ENCODE results near the gene HTT-AS. TPM values are rescaled to one million over a fixed set of nuclear protein-coding genes. Genes with fewer than 3 reads are reported as not detected.

The HTT-AS gene
- not detected for total RNA-seq
- polyA plus RNA-seq, result not detected

DNA sequence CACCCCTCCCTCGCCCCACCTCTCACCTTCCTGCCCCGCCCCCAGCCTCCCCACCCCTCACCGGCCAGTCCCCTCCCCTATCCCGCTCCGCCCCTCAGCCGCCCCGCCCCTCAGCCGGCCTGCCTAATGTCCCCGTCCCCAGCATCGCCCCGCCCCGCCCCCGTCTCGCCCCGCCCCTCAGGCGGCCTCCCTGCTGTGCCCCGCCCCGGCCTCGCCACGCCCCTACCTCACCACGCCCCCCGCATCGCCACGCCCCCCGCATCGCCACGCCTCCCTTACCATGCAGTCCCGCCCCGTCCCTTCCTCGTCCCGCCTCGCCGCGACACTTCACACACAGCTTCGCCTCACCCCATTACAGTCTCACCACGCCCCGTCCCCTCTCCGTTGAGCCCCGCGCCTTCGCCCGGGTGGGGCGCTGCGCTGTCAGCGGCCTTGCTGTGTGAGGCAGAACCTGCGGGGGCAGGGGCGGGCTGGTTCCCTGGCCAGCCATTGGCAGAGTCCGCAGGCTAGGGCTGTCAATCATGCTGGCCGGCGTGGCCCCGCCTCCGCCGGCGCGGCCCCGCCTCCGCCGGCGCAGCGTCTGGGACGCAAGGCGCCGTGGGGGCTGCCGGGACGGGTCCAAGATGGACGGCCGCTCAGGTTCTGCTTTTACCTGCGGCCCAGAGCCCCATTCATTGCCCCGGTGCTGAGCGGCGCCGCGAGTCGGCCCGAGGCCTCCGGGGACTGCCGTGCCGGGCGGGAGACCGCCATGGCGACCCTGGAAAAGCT lies at the start of gene HTT-AS, which contains the start of gene HTT:
HTT-AS (minus strand) TSS at position 461 of the 768 bp plus-strand sequence.
HTT (plus strand) TSS at position 604 of the 768 bp plus-strand sequence; CDS start at position 749, 145 bp downstream.
- H3K9me3 ChIP-seq (ENCODE audit: low read length), result no peaks in the 10 kb centered on the region
- Mint-ChIP-seq H3K27me3 (peaks cover 0 to 2% of the 10 kb centered on the region in 2 donors), H3K4me1 (peaks cover 23 to 32% (median 29%) of the 10 kb centered on the region in 3 donors), H3K36me3 (peaks cover 0 to 4% (median 2%) of the 10 kb centered on the region in 3 donors), H3K9me3 (no peaks in the 10 kb centered on the region), H3K27ac (peak within 1 kb of the TSS; percentile 82 to 97 (median 91)), H3K4me3 (peak within 1 kb of the TSS; percentile 87 to 95 (median 88))
- ChIA-PET POLR2A (interaction anchor here (0.5 to 0.9 kb wide), 2 partner anchors 20 to 32 kb away, joined by 3 to 5 read pairs; no protein-coding TSS in a partner anchor), CTCF (no interaction called here)
- peak within 1 kb of the TSS; percentile 65 for H3K27ac ChIP-seq (ENCODE audit: low read depth, low read length)
- peak; percentile 93 to 98 (median 97) for DNase-seq
- H3K36me3 ChIP-seq (ENCODE audit: insufficient read depth, low read length), result no peaks in the 10 kb centered on the region
- H3K27me3 ChIP-seq (ENCODE audit: insufficient read depth, low read length, poor library complexity, severe bottlenecking), result no peaks in the 10 kb centered on the region
- H3K4me3 ChIP-seq (ENCODE audit: low read length), result peak within 1 kb of the TSS; percentile 73
- H3K4me1 ChIP-seq (ENCODE audit: insufficient read depth, low read length), result peaks cover 26% of the 10 kb centered on the region

DNA sequence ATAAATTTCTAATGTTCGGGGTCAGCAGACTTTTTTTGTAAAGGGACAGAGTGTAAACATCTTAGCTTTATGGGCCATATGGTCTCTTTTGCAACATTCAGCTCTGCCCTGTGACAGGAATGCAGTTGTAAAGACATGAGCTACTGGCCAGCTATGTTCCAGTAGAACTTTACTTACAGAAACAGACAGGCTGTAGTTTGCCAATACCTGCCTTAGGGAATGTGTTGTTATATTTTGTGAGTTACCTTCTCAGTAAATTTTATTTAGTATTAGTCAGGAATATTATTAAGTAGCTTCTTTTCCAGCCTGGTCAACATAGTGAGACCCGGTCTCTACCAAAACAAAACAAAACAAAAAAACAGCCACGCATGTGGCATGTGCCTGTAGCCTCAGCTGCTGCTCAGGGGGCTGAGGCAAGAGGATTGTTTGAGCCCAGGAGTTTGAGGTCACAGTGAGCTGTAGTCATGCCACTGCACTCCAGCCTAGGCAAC lies 48.9 kb upstream of the HTT-AS start:
- no peak overlapping the region for H3K4me3 Mint-ChIP-seq
- peaks cover 3 to 6% (median 6%) of the 10 kb centered on the region in 3 donors for H3K4me1 Mint-ChIP-seq
- DNase-seq, result no peak
- Histone ChIP-seq H3K36me3 (ENCODE audit: insufficient read depth, low read length) (peaks cover 8% of the 10 kb centered on the region), H3K27me3 (ENCODE audit: insufficient read depth, low read length, poor library complexity, severe bottlenecking) (no peaks in the 10 kb centered on the region), H3K27ac (ENCODE audit: low read depth, low read length) (no peak overlapping the region), H3K4me3 (ENCODE audit: low read length) (no peak overlapping the region), H3K4me1 (ENCODE audit: insufficient read depth, low read length) (peaks cover 8% of the 10 kb centered on the region), H3K9me3 (ENCODE audit: low read length) (no peaks in the 10 kb centered on the region)
- no peaks in the 10 kb centered on the region for H3K27me3 Mint-ChIP-seq
- H3K36me3 Mint-ChIP-seq, result peaks cover 13 to 83% (median 28%) of the 10 kb centered on the region in 3 donors
- peak overlapping the region in 2 of 8 donors; percentile 29 to 75 for H3K27ac Mint-ChIP-seq
- ChIA-PET CTCF (interaction anchor here (1.1 kb wide), 1 partner anchor 16 kb away, joined by 5 read pairs; no protein-coding TSS in a partner anchor), POLR2A (no interaction called here)
- no peaks in the 10 kb centered on the region for H3K9me3 Mint-ChIP-seq

DNA sequence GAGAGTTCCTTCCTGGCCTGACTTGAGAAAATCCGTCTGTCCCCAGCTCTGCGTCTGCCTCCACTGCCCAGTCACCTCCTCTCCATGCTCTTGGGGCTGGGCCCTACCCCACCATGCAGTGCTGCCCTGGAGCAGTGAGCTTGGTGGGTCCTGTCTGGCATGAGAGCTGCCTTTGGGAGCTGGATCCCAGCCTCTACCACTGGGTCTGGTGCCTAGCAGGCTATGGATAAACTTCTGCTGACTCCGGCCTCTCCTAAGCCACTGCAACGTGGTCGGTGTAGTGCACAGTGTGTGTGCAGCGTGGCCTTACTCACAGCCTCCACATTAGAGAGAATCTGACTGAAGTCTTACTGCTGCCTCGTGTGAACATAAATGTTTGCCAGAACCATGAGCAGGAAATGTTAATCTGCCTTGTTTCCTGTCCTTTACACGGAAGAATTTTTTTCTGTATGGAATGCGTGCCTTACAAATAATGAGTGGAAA lies 47.8 kb upstream of the HTT-AS start:
- H3K36me3 Mint-ChIP-seq, result peaks cover 8 to 85% (median 27%) of the 10 kb centered on the region in 3 donors
- H3K27me3 ChIP-seq (ENCODE audit: insufficient read depth, low read length, poor library complexity, severe bottlenecking), result no peaks in the 10 kb centered on the region
- no peaks in the 10 kb centered on the region for H3K27me3 Mint-ChIP-seq
- no peak overlapping the region for H3K4me3 ChIP-seq (ENCODE audit: low read length)
- no peaks in the 10 kb centered on the region for H3K9me3 Mint-ChIP-seq
- ChIA-PET CTCF (no interaction called here), POLR2A (no interaction called here)
- H3K36me3 ChIP-seq (ENCODE audit: insufficient read depth, low read length), result peaks cover 6% of the 10 kb centered on the region
- H3K27ac Mint-ChIP-seq, result peak overlapping the region in 2 of 8 donors; percentile 42 to 52
- peaks cover 3 to 6% (median 6%) of the 10 kb centered on the region in 3 donors for H3K4me1 Mint-ChIP-seq
- no peak overlapping the region for H3K4me3 Mint-ChIP-seq
- no peaks in the 10 kb centered on the region for H3K9me3 ChIP-seq (ENCODE audit: low read length)
- H3K27ac ChIP-seq (ENCODE audit: low read depth, low read length), result no peak overlapping the region
- DNase-seq, result no peak
- peaks cover 8% of the 10 kb centered on the region for H3K4me1 ChIP-seq (ENCODE audit: insufficient read depth, low read length)

DNA sequence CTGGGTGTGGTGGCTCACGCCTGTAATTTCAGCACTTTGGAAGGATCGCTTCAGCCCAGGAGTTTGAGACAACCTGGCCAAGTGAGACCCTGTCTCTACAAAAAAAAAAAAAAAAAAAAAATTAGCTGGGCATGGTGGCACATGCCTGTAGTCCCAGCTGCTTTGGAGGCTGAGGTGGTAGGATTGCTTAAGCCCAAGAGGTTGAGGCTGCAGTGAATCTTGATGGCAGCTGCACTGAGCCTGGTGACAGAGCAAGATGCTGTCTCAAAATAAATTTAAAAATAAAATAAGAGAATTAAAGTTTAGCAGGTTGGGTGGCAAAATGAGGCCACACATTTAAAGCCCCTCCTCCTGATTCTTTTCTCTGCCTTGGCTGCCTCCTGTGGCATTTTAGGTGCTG lies 47.3 kb upstream of the HTT-AS start:
- H3K9me3 ChIP-seq (ENCODE audit: low read length), result no peaks in the 10 kb centered on the region
- H3K4me1 Mint-ChIP-seq, result peaks cover 3 to 6% (median 6%) of the 10 kb centered on the region in 3 donors
- CTCF ChIA-PET, result interaction anchor here (1.7 kb wide), 1 partner anchor 14 kb away, joined by 5 read pairs; no protein-coding TSS in a partner anchor

DNA sequence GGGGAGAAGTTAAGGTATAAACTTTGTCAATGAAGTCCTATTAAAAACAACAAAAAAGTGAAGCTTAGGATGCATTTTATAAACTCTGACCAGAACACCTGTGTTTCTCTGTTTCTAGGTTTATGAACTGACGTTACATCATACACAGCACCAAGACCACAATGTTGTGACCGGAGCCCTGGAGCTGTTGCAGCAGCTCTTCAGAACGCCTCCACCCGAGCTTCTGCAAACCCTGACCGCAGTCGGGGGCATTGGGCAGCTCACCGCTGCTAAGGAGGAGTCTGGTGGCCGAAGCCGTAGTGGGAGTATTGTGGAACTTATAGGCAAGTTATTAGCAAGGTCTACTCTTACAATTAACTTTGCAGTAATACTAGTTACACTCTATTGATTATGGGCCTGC lies 46.8 kb upstream of the HTT-AS start:
- H3K36me3 Mint-ChIP-seq, result peaks cover 5 to 86% (median 23%) of the 10 kb centered on the region in 3 donors
- CTCF ChIA-PET, result interaction anchor here (1.7 kb wide), 1 partner anchor 14 kb away, joined by 5 read pairs; no protein-coding TSS in a partner anchor
- no peak for DNase-seq
- H3K4me1 Mint-ChIP-seq, result peaks cover 3 to 6% (median 6%) of the 10 kb centered on the region in 3 donors
- Histone ChIP-seq H3K27ac (ENCODE audit: low read depth, low read length) (no peak overlapping the region), H3K9me3 (ENCODE audit: low read length) (no peaks in the 10 kb centered on the region), H3K4me1 (ENCODE audit: insufficient read depth, low read length) (peaks cover 8% of the 10 kb centered on the region), H3K36me3 (ENCODE audit: insufficient read depth, low read length) (peaks cover 10% of the 10 kb centered on the region), H3K4me3 (ENCODE audit: low read length) (no peak overlapping the region), H3K27me3 (ENCODE audit: insufficient read depth, low read length, poor library complexity, severe bottlenecking) (no peaks in the 10 kb centered on the region)
- H3K9me3 Mint-ChIP-seq, result no peaks in the 10 kb centered on the region
- POLR2A ChIA-PET, result no interaction called here
- H3K27me3 Mint-ChIP-seq, result no peaks in the 10 kb centered on the region
- H3K4me3 Mint-ChIP-seq, result no peak overlapping the region
- no peak overlapping the region for H3K27ac Mint-ChIP-seq

More for the DNA sequence above, 47.3 kb upstream of the HTT-AS start:
- POLR2A ChIA-PET, result no interaction called here
- Mint-ChIP-seq H3K36me3 (peaks cover 5 to 84% (median 25%) of the 10 kb centered on the region in 3 donors), H3K9me3 (no peaks in the 10 kb centered on the region), H3K27ac (no peak overlapping the region), H3K4me3 (no peak overlapping the region), H3K27me3 (no peaks in the 10 kb centered on the region)
- Histone ChIP-seq H3K27ac (ENCODE audit: low read depth, low read length) (no peak overlapping the region), H3K36me3 (ENCODE audit: insufficient read depth, low read length) (peaks cover 6% of the 10 kb centered on the region), H3K4me1 (ENCODE audit: insufficient read depth, low read length) (peaks cover 8% of the 10 kb centered on the region), H3K27me3 (ENCODE audit: insufficient read depth, low read length, poor library complexity, severe bottlenecking) (no peaks in the 10 kb centered on the region), H3K4me3 (ENCODE audit: low read length) (no peak overlapping the region)
- no peak for DNase-seq

DNA sequence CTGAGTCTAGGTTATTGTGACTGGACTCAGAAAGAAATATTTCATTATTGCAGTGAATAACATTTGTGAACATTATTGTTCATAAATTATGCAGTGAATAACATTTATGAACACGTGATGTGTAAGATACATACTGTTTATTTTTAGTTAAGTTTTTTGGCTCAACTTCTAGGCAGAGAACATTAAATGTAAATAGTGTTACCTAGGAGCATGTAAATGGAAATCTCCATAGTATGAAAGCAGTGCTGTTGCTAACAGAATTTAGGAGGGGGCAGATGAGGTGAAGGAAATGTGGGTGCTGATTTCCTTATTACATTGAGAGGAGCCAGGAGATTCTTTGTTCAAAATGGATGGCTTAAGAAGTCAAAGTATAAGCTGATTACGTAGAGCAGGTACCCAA lies 45.1 kb upstream of the HTT-AS start:
- CTCF ChIA-PET, result no interaction called here
- POLR2A ChIA-PET, result no interaction called here

DNA sequence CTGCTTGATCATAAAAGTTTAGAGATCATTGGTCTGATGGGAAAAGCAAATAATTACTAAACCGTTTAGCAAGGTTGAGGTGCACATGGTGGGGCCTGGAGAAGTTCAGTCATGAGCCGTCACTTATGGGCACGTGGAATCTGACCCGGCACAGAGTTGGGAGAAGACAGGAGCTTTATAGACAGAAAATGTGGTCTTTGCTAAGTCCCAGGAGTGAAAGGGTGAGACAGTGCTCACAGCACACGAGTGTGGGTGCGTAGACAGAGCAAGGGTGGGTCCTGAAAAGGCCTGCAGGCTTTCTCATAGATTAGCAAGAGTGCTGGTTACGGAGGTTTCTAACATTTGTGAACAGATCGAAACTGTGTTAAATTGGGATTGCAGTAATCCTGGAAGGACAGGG lies 44.0 kb upstream of the HTT-AS start:
- peaks cover 8% of the 10 kb centered on the region for H3K4me1 ChIP-seq (ENCODE audit: insufficient read depth, low read length)
- H3K4me3 ChIP-seq (ENCODE audit: low read length), result no peak overlapping the region
- ChIA-PET POLR2A (no interaction called here), CTCF (no interaction called here)
- H3K27me3 ChIP-seq (ENCODE audit: insufficient read depth, low read length, poor library complexity, severe bottlenecking), result no peaks in the 10 kb centered on the region
- H3K4me3 Mint-ChIP-seq, result no peak overlapping the region
- H3K36me3 ChIP-seq (ENCODE audit: insufficient read depth, low read length), result peaks cover 20% of the 10 kb centered on the region
- no peaks in the 10 kb centered on the region for H3K9me3 ChIP-seq (ENCODE audit: low read length)
- H3K27me3 Mint-ChIP-seq, result no peaks in the 10 kb centered on the region
- no peak overlapping the region for H3K27ac ChIP-seq (ENCODE audit: low read depth, low read length)
- peaks cover 5 to 92% (median 19%) of the 10 kb centered on the region in 3 donors for H3K36me3 Mint-ChIP-seq
- DNase-seq, result no peak
- H3K9me3 Mint-ChIP-seq, result no peaks in the 10 kb centered on the region
- peaks cover 3 to 6% (median 6%) of the 10 kb centered on the region in 3 donors for H3K4me1 Mint-ChIP-seq
- no peak overlapping the region for H3K27ac Mint-ChIP-seq

More for the DNA sequence above, 45.1 kb upstream of the HTT-AS start:
- Mint-ChIP-seq H3K27me3 (no peaks in the 10 kb centered on the region), H3K4me1 (peaks cover 3 to 6% (median 6%) of the 10 kb centered on the region in 3 donors), H3K9me3 (no peaks in the 10 kb centered on the region), H3K27ac (peak overlapping the region in 1 of 8 donors; percentile 15), H3K4me3 (no peak overlapping the region), H3K36me3 (peaks cover 5 to 92% (median 23%) of the 10 kb centered on the region in 3 donors)
- no peak for DNase-seq
- no peak overlapping the region for H3K4me3 ChIP-seq (ENCODE audit: low read length)
- H3K4me1 ChIP-seq (ENCODE audit: insufficient read depth, low read length), result peaks cover 8% of the 10 kb centered on the region
- H3K27ac ChIP-seq (ENCODE audit: low read depth, low read length), result no peak overlapping the region
- H3K36me3 ChIP-seq (ENCODE audit: insufficient read depth, low read length), result peaks cover 20% of the 10 kb centered on the region
- no peaks in the 10 kb centered on the region for H3K27me3 ChIP-seq (ENCODE audit: insufficient read depth, low read length, poor library complexity, severe bottlenecking)
- H3K9me3 ChIP-seq (ENCODE audit: low read length), result no peaks in the 10 kb centered on the region

DNA sequence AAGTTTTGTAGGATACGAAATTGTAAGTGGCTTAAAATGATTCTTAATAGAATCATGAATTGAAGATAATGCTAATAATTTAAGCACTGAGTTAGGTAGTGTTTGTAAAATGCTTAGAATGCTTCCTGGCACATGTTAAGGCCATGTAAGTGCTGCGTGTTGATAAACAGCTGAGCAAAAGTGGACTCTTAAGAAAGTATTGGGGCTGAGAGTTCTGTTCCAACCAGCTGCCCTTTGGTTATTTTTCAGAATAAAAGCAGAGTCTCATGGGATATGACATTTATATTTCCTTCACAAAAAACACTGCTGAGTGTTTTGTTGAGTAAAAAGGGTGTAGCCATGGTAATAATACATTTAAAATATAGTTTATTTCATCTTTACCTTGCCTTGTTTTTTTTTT lies 42.6 kb upstream of the HTT-AS start:
- H3K27me3 Mint-ChIP-seq, result no peaks in the 10 kb centered on the region
- CTCF ChIA-PET, result interaction anchor here (2.3 kb wide), 1 partner anchor 10 kb away, joined by 9 read pairs; no protein-coding TSS in a partner anchor
- no peak overlapping the region for H3K4me3 ChIP-seq (ENCODE audit: low read length)
- H3K36me3 Mint-ChIP-seq, result peaks cover under 1 to 94% (median 17%) of the 10 kb centered on the region in 3 donors
- no peak overlapping the region for H3K4me3 Mint-ChIP-seq
- H3K27ac Mint-ChIP-seq, result no peak overlapping the region
- peaks cover 2% of the 10 kb centered on the region for H3K4me1 ChIP-seq (ENCODE audit: insufficient read depth, low read length)
- no peaks in the 10 kb centered on the region for H3K9me3 ChIP-seq (ENCODE audit: low read length)
- H3K36me3 ChIP-seq (ENCODE audit: insufficient read depth, low read length), result peaks cover 31% of the 10 kb centered on the region
- H3K27me3 ChIP-seq (ENCODE audit: insufficient read depth, low read length, poor library complexity, severe bottlenecking), result no peaks in the 10 kb centered on the region
- DNase-seq, result no peak
- POLR2A ChIA-PET, result no interaction called here
- H3K4me1 Mint-ChIP-seq, result peaks cover under 1 to 3% (median under 1%) of the 10 kb centered on the region in 3 donors
- H3K27ac ChIP-seq (ENCODE audit: low read depth, low read length), result no peak overlapping the region
- H3K9me3 Mint-ChIP-seq, result no peaks in the 10 kb centered on the region

Measured in CD8-positive, alpha-beta memory T cell (primary cell).